ENCODE data around the gene NPLOC4.
"Not testable (repeated sequence)": the region's sequence is repeated elsewhere in the genome, so short reads cannot be mapped to it uniquely, and the experiment has no call there.

The NPLOC4 gene

GRCh38 chr17:81535480-81536298, 101.2 kb downstream of the NPLOC4 start:
- H3K4me3 ChIP-seq (ENCODE audit: low read depth, low read length) = no peak overlapping the region
- no peak for TF ChIP-seq CTCF (IDR thresholded peaks at IDR 0.05; ENCODE audit: control insufficient read depth, extremely low read depth, insufficient read depth)
- DNase-seq (ENCODE audit: low read depth) = no peak

- no peak for TF ChIP-seq CTCF (IDR thresholded peaks at IDR 0.05; ENCODE audit: control insufficient read depth, extremely low read depth, insufficient read depth)
These were observed 101.9 kb downstream of the NPLOC4 start for GRCh38 chr17:81535007-81535328.

GRCh38 chr17:81534157-81535006, 102.5 kb downstream of the NPLOC4 start:
- no peak for TF ChIP-seq CTCF (IDR thresholded peaks at IDR 0.05; ENCODE audit: control insufficient read depth, extremely low read depth, insufficient read depth)
- no peak overlapping the region for H3K4me3 ChIP-seq (ENCODE audit: low read depth, low read length)
- DNase-seq (ENCODE audit: low read depth) = no peak

More at GRCh38 chr17:81535007-81535328, 101.9 kb downstream of the NPLOC4 start:
- no peak for DNase-seq (ENCODE audit: low read depth)
- H3K4me3 ChIP-seq (ENCODE audit: low read depth, low read length) = no peak overlapping the region

- TF ChIP-seq CTCF (IDR thresholded peaks at IDR 0.05; ENCODE audit: control insufficient read depth, extremely low read depth, insufficient read depth) = no peak
- no peak overlapping the region for H3K4me3 ChIP-seq (ENCODE audit: low read depth, low read length)
- no peak for DNase-seq (ENCODE audit: low read depth)
These were observed 103.4 kb downstream of the NPLOC4 start for GRCh38 chr17:81533339-81534141.

- no peak for TF ChIP-seq CTCF (IDR thresholded peaks at IDR 0.05; ENCODE audit: control insufficient read depth, extremely low read depth, insufficient read depth)
- no peak overlapping the region for H3K4me3 ChIP-seq (ENCODE audit: low read depth, low read length)
- no peak for DNase-seq (ENCODE audit: low read depth)
These were observed 104.2 kb downstream of the NPLOC4 start for GRCh38 chr17:81532490-81533287.

- not testable (repeated sequence) for DNase-seq (ENCODE audit: low read depth); H3K4me3 ChIP-seq (ENCODE audit: low read depth, low read length)
These were observed 104.9 kb downstream of the NPLOC4 start for GRCh38 chr17:81531998-81532404.

- not testable (repeated sequence) for DNase-seq (ENCODE audit: low read depth); H3K4me3 ChIP-seq (ENCODE audit: low read depth, low read length)
These were observed 105.9 kb downstream of the NPLOC4 start for GRCh38 chr17:81531013-81531412.
